ENCODE data around the gene IGFALS.

DNA sequence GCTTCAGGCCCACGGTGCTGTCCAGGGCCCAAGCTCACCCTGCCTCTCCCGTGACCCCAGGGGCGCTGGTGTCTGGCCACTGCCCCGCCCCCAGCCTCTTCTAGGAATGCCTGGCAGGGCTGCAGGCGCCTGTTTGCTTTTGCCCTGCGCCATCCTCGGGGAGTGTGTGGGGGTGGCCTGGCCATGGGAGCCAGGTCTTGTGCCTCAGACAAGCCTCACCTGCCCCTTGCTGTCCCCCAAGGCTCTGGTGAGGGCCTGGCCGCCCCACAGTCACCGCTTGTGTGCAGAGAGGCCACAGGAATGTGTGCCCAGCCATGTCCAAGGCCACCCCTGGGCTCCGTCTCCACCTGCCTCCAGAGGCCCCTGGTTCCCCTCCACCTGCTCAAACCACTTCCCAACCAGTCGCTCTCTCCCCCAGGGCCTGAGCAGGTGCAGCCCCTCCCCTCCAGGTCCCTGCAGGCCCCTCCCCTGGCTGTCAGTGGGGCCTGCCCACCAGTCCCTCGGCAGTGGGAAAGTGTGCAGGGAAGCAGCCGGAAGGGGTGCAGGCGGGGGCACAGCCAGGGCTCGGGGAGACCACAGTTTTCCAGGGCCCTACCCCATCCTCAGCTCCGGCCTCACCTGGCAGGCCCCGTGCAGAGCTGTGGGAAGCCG lies 841 bp upstream of the IGFALS start:
- TF ChIP-seq EP300 (IDR thresholded peaks at IDR 0.05) (no peak), CTCF (IDR thresholded peaks at IDR 0.05) (no peak), POLR2A (IDR thresholded peaks at IDR 0.05) (no peak)

Data from ovary (tissue), 3 donors.